OCI-M1 (cell line): ENCODE data around the gene RNF224.
A peak's percentile ranks its signal among the peaks of the same experiment; 100 is the strongest.

Experiments used
- DNase-seq: peaks from one replicate; lab custom pipeline; 2025; lab: John Stamatoyannopoulos, UW

The RNF224 gene

GRCh38 chr9:137192448-137192780, 34.9 kb upstream of the RNF224 start:
- DNase-seq = no peak

GRCh38 chr9:137192859-137193258, 34.4 kb upstream of the RNF224 start:
- no peak for DNase-seq

GRCh38 chr9:137193771-137194170, 33.5 kb upstream of the RNF224 start:
- DNase-seq = no peak

GRCh38 chr9:137194388-137194787, 32.9 kb upstream of the RNF224 start:
- no peak for DNase-seq

GRCh38 chr9:137194909-137195308, 32.4 kb upstream of the RNF224 start:
- DNase-seq = no peak

- no peak for DNase-seq
Observed at GRCh38 chr9:137195525-137196220, 31.6 kb upstream of the RNF224 start.

- DNase-seq = no peak
Observed at GRCh38 chr9:137198051-137198901, 29.0 kb upstream of the RNF224 start.

- no peak for DNase-seq
Observed at GRCh38 chr9:137198902-137199283, 28.4 kb upstream of the RNF224 start.

GRCh38 chr9:137199411-137200121, 27.7 kb upstream of the RNF224 start:
- DNase-seq = no peak

- peak; percentile 99 for DNase-seq
Observed at GRCh38 chr9:137200311-137201204, 26.7 kb upstream of the RNF224 start, which contains the start of gene TPRN. Gene TPRN, minus strand, starts transcription at chr9:137200741. Its CDS starts 30 bp downstream, at chr9:137200711.

- no peak for DNase-seq
Observed at GRCh38 chr9:137201205-137201868, 26.0 kb upstream of the RNF224 start.

GRCh38 chr9:137202966-137203365, 24.3 kb upstream of the RNF224 start:
- no peak for DNase-seq

- DNase-seq = no peak
Observed at GRCh38 chr9:137204731-137205125, 22.6 kb upstream of the RNF224 start.

- peak; percentile 92 for DNase-seq
Observed at GRCh38 chr9:137205126-137206069, 21.9 kb upstream of the RNF224 start, which contains the start of the genes NDOR1 and TMEM203. Gene NDOR1, plus strand, starts transcription at chr9:137205700. Its CDS starts 78 bp downstream, at chr9:137205778. Gene TMEM203, minus strand, starts transcription at chr9:137205648. Its CDS starts 234 bp downstream, at chr9:137205414.

GRCh38 chr9:137206602-137207001, 20.7 kb upstream of the RNF224 start:
- DNase-seq = no peak

GRCh38 chr9:137211532-137211931, 15.8 kb upstream of the RNF224 start:
- no peak for DNase-seq

- DNase-seq = no peak
Observed at GRCh38 chr9:137212520-137212919, 14.8 kb upstream of the RNF224 start.

- no peak for DNase-seq
Observed at GRCh38 chr9:137213160-137214060, 13.9 kb upstream of the RNF224 start.

GRCh38 chr9:137214620-137215019, 12.7 kb upstream of the RNF224 start:
- DNase-seq = no peak
